GM21447 (cell line): ENCODE data around the gene FZD2.
"Not testable (repeated sequence)": the region's sequence is repeated elsewhere in the genome, so short reads cannot be mapped to it uniquely, and the experiment has no call there.

Source experiments
- ATAC-seq: cut with Tn5 transposase; IDR thresholded peaks from one replicate; pipeline ENCODE4 v1.9.1; 2021; ENCODE audit not compliant: unreplicated experiment

Gene FZD2

GRCh38 chr17:44546671-44547606 is 10.3 kb upstream of the FZD2 start:
- no peak for ATAC-seq

- ATAC-seq, result no peak
These were observed 9.5 kb upstream of the FZD2 start for GRCh38 chr17:44547625-44548267.

- no peak for ATAC-seq
These were observed 8.7 kb upstream of the FZD2 start for GRCh38 chr17:44548376-44549230.

- no peak for ATAC-seq
These were observed 7.6 kb upstream of the FZD2 start for GRCh38 chr17:44549686-44550085.

GRCh38 chr17:44552361-44552760 is 4.9 kb upstream of the FZD2 start:
- no peak for ATAC-seq

GRCh38 chr17:44555099-44555498 is 2.2 kb upstream of the FZD2 start:
- no peak for ATAC-seq

- no peak for ATAC-seq
These were observed 985 bp upstream of the FZD2 start for GRCh38 chr17:44556166-44556831.

GRCh38 chr17:44557651-44558285 is 484 bp downstream of the FZD2 start:
- peak; percentile 20 for ATAC-seq

GRCh38 chr17:44558334-44558709 is 1.0 kb downstream of the FZD2 start:
- ATAC-seq, result no peak

GRCh38 chr17:44558710-44559633 is 1.7 kb downstream of the FZD2 start:
- ATAC-seq, result no peak

GRCh38 chr17:44559634-44560554 is 2.6 kb downstream of the FZD2 start:
- no peak for ATAC-seq

- no peak for ATAC-seq
These were observed 3.9 kb downstream of the FZD2 start for GRCh38 chr17:44561237-44561623.

- ATAC-seq, result no peak
These were observed 7.1 kb downstream of the FZD2 start for GRCh38 chr17:44564429-44564828.

GRCh38 chr17:44565866-44566443 is 8.7 kb downstream of the FZD2 start:
- ATAC-seq, result no peak

GRCh38 chr17:44568311-44568944 is 11.1 kb downstream of the FZD2 start:
- not testable (repeated sequence) for ATAC-seq

- no peak for ATAC-seq
These were observed 11.9 kb downstream of the FZD2 start for GRCh38 chr17:44568945-44569858.
